Activated T-cell treated with anti-CD3 and anti-CD28 coated beads, Interleukin-2, amount 50 U/mL, for 4 hours (primary cell): ENCODE measurements around the gene NEU4. TPM values are rescaled to one million over a fixed set of nuclear protein-coding genes. Genes with fewer than 3 reads are reported as not detected.
"Not testable (repeated sequence)": the region's sequence is repeated elsewhere in the genome, so short reads cannot be mapped to it uniquely, and the experiment has no call there.

Source experiments
- ATAC-seq, 2 donors: fragments of 200-7000 bp; cut with Tn5 transposase; one replicate each; pipeline ENCODE4 v1.10.0; 2021
- DNase-seq: peaks from one replicate; pipeline ENCODE4 v3.0.0-alpha.2; 2020
- H3K27me3 Mint-ChIP-seq: one replicate; pipeline ENCODE4 v1.8.0; 2021; ENCODE audit warnings: low read depth, mixed read lengths
- H3K36me3 Mint-ChIP-seq: one replicate; pipeline ENCODE4 v1.8.0; 2022; ENCODE audit warnings: mixed read lengths; ENCODE audit not compliant: insufficient read depth
- H3K4me1 Mint-ChIP-seq: one replicate; pipeline ENCODE4 v1.8.0; 2021; ENCODE audit warnings: low read depth, mixed read lengths
- H3K4me3 Mint-ChIP-seq: one replicate; pipeline ENCODE4 v1.8.0; 2021; ENCODE audit warnings: mild to moderate bottlenecking, moderate library complexity, mixed read lengths
- H3K9me3 Mint-ChIP-seq: one replicate; pipeline ENCODE4 v1.8.0; 2021; ENCODE audit warnings: mixed read lengths
- total RNA-seq, 3 donors: library from RNA; stranded (reverse); gene quantifications; one replicate each; pipeline ENCODE4 v1.2.1, GENCODE V29; 2021

Gene NEU4
- total RNA-seq, 3 donors from 2014 or later: 0.65 TPM; not detected in 2

GRCh38 chr2:241801611-241802420 is 7.2 kb upstream of the NEU4 start:
- Mint-ChIP-seq H3K4me3 (no peak overlapping the region), H3K4me1 (peaks cover 7% of the 10 kb centered on the region), H3K36me3 (no peaks in the 10 kb centered on the region), H3K9me3 (no peaks in the 10 kb centered on the region), H3K27me3 (peaks cover 7% of the 10 kb centered on the region)
- ATAC-seq (no peak), DNase-seq (no peak)

- Mint-ChIP-seq H3K27me3 (peaks cover 7% of the 10 kb centered on the region), H3K9me3 (no peaks in the 10 kb centered on the region), H3K4me3 (no peak overlapping the region), H3K36me3 (no peaks in the 10 kb centered on the region), H3K4me1 (peaks cover 7% of the 10 kb centered on the region)
- ATAC-seq (no peak), DNase-seq (no peak)
These were observed 6.3 kb upstream of the NEU4 start for GRCh38 chr2:241802421-241803318.

GRCh38 chr2:241803387-241804325 is 5.3 kb upstream of the NEU4 start:
- H3K4me3 Mint-ChIP-seq: peak overlapping the region; percentile 62
- H3K36me3 Mint-ChIP-seq: no peaks in the 10 kb centered on the region
- no peak for DNase-seq
- ATAC-seq: peak; percentile 76
- H3K9me3 Mint-ChIP-seq: no peaks in the 10 kb centered on the region
- H3K4me1 Mint-ChIP-seq: peaks cover 7% of the 10 kb centered on the region
- H3K27me3 Mint-ChIP-seq: peaks cover 11% of the 10 kb centered on the region

GRCh38 chr2:241804326-241805229 is 4.4 kb upstream of the NEU4 start:
- no peak for DNase-seq
- Mint-ChIP-seq H3K4me3 (peak overlapping the region; percentile 59), H3K36me3 (no peaks in the 10 kb centered on the region), H3K9me3 (no peaks in the 10 kb centered on the region), H3K27me3 (peaks cover 13% of the 10 kb centered on the region), H3K4me1 (peaks cover 7% of the 10 kb centered on the region)
- ATAC-seq: peak; percentile 21 to 32

- not testable (repeated sequence) for H3K36me3 Mint-ChIP-seq, DNase-seq, H3K4me1 Mint-ChIP-seq, H3K9me3 Mint-ChIP-seq, H3K4me3 Mint-ChIP-seq, ATAC-seq
- peaks cover 13% of the 10 kb centered on the region for H3K27me3 Mint-ChIP-seq
These were observed 2.8 kb upstream of the NEU4 start for GRCh38 chr2:241806217-241806616.

- Mint-ChIP-seq H3K36me3 (no peaks in the 10 kb centered on the region), H3K4me1 (peaks cover 7% of the 10 kb centered on the region), H3K9me3 (no peaks in the 10 kb centered on the region), H3K27me3 (peaks cover 13% of the 10 kb centered on the region), H3K4me3 (no peak overlapping the region)
- no peak for ATAC-seq
- no peak for DNase-seq
These were observed 807 bp upstream of the NEU4 start for GRCh38 chr2:241808051-241808720.

- ATAC-seq: no peak
- Mint-ChIP-seq H3K27me3 (peaks cover 8% of the 10 kb centered on the region), H3K4me1 (peaks cover 4% of the 10 kb centered on the region), H3K4me3 (no peak overlapping the region), H3K36me3 (no peaks in the 10 kb centered on the region), H3K9me3 (no peaks in the 10 kb centered on the region)
- DNase-seq: no peak
These were observed 652 bp downstream of the NEU4 start for GRCh38 chr2:241809383-241810306.

- Mint-ChIP-seq H3K27me3 (peaks cover 8% of the 10 kb centered on the region), H3K4me3 (no peak overlapping the region), H3K36me3 (no peaks in the 10 kb centered on the region), H3K9me3 (no peaks in the 10 kb centered on the region), H3K4me1 (peaks cover 2% of the 10 kb centered on the region)
- ATAC-seq (no peak), DNase-seq (no peak)
These were observed 1.6 kb downstream of the NEU4 start for GRCh38 chr2:241810307-241811200.

GRCh38 chr2:241811201-241811951 is 2.4 kb downstream of the NEU4 start:
- no peak for DNase-seq
- peaks cover 8% of the 10 kb centered on the region for H3K27me3 Mint-ChIP-seq

GRCh38 chr2:241811952-241812729 is 3.1 kb downstream of the NEU4 start:
- Mint-ChIP-seq H3K9me3 (no peaks in the 10 kb centered on the region), H3K36me3 (no peaks in the 10 kb centered on the region)

More at GRCh38 chr2:241811201-241811951, 2.4 kb downstream of the NEU4 start:
- no peak overlapping the region for H3K4me3 Mint-ChIP-seq
- H3K9me3 Mint-ChIP-seq: no peaks in the 10 kb centered on the region
- H3K36me3 Mint-ChIP-seq: no peaks in the 10 kb centered on the region
- ATAC-seq: no peak
- peaks cover 2% of the 10 kb centered on the region for H3K4me1 Mint-ChIP-seq

More at GRCh38 chr2:241811952-241812729, 3.1 kb downstream of the NEU4 start:
- Mint-ChIP-seq H3K4me1 (peaks cover 2% of the 10 kb centered on the region), H3K4me3 (no peak overlapping the region), H3K27me3 (peaks cover 8% of the 10 kb centered on the region)
- no peak for ATAC-seq
- no peak for DNase-seq
